Kidney (tissue), 14 donors: ENCODE results near the gene IGF1. TPM values are rescaled to one million over a fixed set of nuclear protein-coding genes. Genes with fewer than 3 reads are reported as not detected.

Source experiments
- DNase-seq, 5 donors: peaks; one replicate each; pipeline ENCODE4 v3.0.0-alpha.2; 2013 to 2020
- FAIRE-seq: peaks from 2 replicates; lab custom pipeline; 2012; peaks lifted over from hg19 to GRCh38; lab: Jason Lieb, UNC
- H3K27ac ChIP-seq, 2 donors: one replicate each; pipeline ENCODE4 v1.7.0; 2013; ENCODE audit warnings: low read depth in 2 of 2, low read length in 2 of 2, inconsistent platforms in 1 of 2
- H3K27me3 ChIP-seq: one replicate; pipeline ENCODE4 v1.7.1; 2013; ENCODE audit warnings: low read length, inconsistent platforms; ENCODE audit not compliant: control insufficient read depth, insufficient read depth
- H3K36me3 ChIP-seq, 3 donors: one replicate each; pipeline versions ENCODE4 v1.7.0 to v1.7.1; 2013; ENCODE audit warnings: low read length in 3 of 3, control low read depth in 1 of 3, inconsistent platforms in 1 of 3; ENCODE audit not compliant: insufficient read depth in 3 of 3, control insufficient read depth in 2 of 3
- H3K4me1 ChIP-seq, 3 donors: one replicate each; pipeline versions ENCODE4 v1.7.0 to v1.7.1; 2013; ENCODE audit warnings: low read length in 3 of 3, inconsistent platforms in 1 of 3, low read depth in 1 of 3; ENCODE audit not compliant: control insufficient read depth in 2 of 3, insufficient read depth in 2 of 3
- H3K4me3 ChIP-seq, 3 donors: one replicate each; pipeline versions ENCODE4 v1.7.0 to v1.8.1; 2013; ENCODE audit warnings: low read length in 3 of 3, control low read depth in 1 of 3, inconsistent platforms in 1 of 3
- H3K9ac ChIP-seq, 3 donors: one replicate each; pipeline versions ENCODE4 v1.7.0 to v1.7.1; 2013; ENCODE audit warnings: low read length in 3 of 3, control low read depth in 1 of 3, inconsistent platforms in 1 of 3
- H3K9me3 ChIP-seq, 3 donors: one replicate each; pipeline versions ENCODE4 v1.7.0 to v1.7.1; 2013; ENCODE audit warnings: low read length in 3 of 3, control low read depth in 1 of 3, inconsistent platforms in 1 of 3; ENCODE audit not compliant: control insufficient read depth in 2 of 3, insufficient read depth in 1 of 3
- CTCF ChIP-seq: IDR thresholded peaks from 3 replicates; pipeline ENCODE4 v1.5.1; 2012; ENCODE audit warnings: mild to moderate bottlenecking, moderate library complexity, borderline replicate concordance; ENCODE audit not compliant: insufficient read depth; ENCODE audit errors: extremely low read depth
- intact Hi-C: fragments of 100-400 bp; cut with DNase I; formaldehyde crosslinking; loops from one replicate; pipeline ENCODE4 v1.11.1; 2022
- polyA plus RNA-seq: library from polyadenylated mRNA; stranded (reverse); fragments of 350-450 nt; fragmentation: Illumina TruSeq; extraction: RNeasy Lipid Tissue Mini Kit (QIAGEN cat#74804); gene quantifications from one replicate; pipeline ENCODE4 v1.2.3, GENCODE V29; 2014; ENCODE audit warnings: low read depth, low replicate concordance; ENCODE audit not compliant: insufficient read depth
- total RNA-seq: library from RNA; stranded (reverse); fragmentation: NEBNext Ultra II Directional; extraction: Animal tissue kit (Norgen Biotek cat#: 25700); gene quantifications from one replicate; pipeline ENCODE4 v1.2.1, GENCODE V29; 2021
- donor health status: control.
- donor health status: control.
- donor health status: control.
- donor health status: control.
- donor health status: control.
- donor health status: DM: yes; HTN: yes; CAD: no.
- donor health status: Normal renal cell carcinoma (clear cell type).

Gene IGF1
- total and polyA plus RNA-seq, 2 donors from 2014 or later, result 0.71 to 7.2 TPM

GRCh38 chr12:102374190-102374589, 106.2 kb downstream of the IGF1 start:
- no peak for TF ChIP-seq CTCF
- H3K4me3 ChIP-seq, result no peak overlapping the region
- H3K27me3 ChIP-seq, result no peaks in the 10 kb centered on the region
- no peaks in the 10 kb centered on the region for H3K36me3 ChIP-seq
- no peak overlapping the region for H3K9ac ChIP-seq
- no peaks in the 10 kb centered on the region for H3K4me1 ChIP-seq
- intact Hi-C loops, result no loop called here
- no peak overlapping the region for H3K27ac ChIP-seq
- no peaks in the 10 kb centered on the region for H3K9me3 ChIP-seq
- DNase-seq (no peak), FAIRE-seq (no peak)

GRCh38 chr12:102372087-102372486, 108.3 kb downstream of the IGF1 start:
- no peaks in the 10 kb centered on the region for H3K36me3 ChIP-seq
- peaks cover 0 to 2% (median 0%) of the 10 kb centered on the region in 3 donors for H3K9me3 ChIP-seq
- no peak for FAIRE-seq
- DNase-seq, result peak in 2 of 5 donors; percentile 27 to 53
- H3K27ac ChIP-seq, result no peak overlapping the region
- H3K9ac ChIP-seq, result no peak overlapping the region
- no peaks in the 10 kb centered on the region for H3K4me1 ChIP-seq
- no peak overlapping the region for H3K4me3 ChIP-seq
- no peak for TF ChIP-seq CTCF
- intact Hi-C loops, result no loop called here
- no peaks in the 10 kb centered on the region for H3K27me3 ChIP-seq

- DNase-seq (peak in 1 of 5 donors; percentile 1), FAIRE-seq (no peak)
- no peaks in the 10 kb centered on the region for H3K36me3 ChIP-seq
- TF ChIP-seq CTCF, result no peak
- H3K4me1 ChIP-seq, result no peaks in the 10 kb centered on the region
- no peak overlapping the region for H3K9ac ChIP-seq
- no peaks in the 10 kb centered on the region for H3K27me3 ChIP-seq
- H3K27ac ChIP-seq, result no peak overlapping the region
- intact Hi-C loops, result no loop called here
- H3K9me3 ChIP-seq, result peaks cover 0 to 2% (median 0%) of the 10 kb centered on the region in 3 donors
- H3K4me3 ChIP-seq, result no peak overlapping the region
These were observed 109.2 kb downstream of the IGF1 start for GRCh38 chr12:102371165-102371564.

GRCh38 chr12:102369876-102370275, 110.5 kb downstream of the IGF1 start:
- intact Hi-C loops, result no loop called here
- Histone ChIP-seq H3K27me3 (no peaks in the 10 kb centered on the region), H3K4me3 (no peak overlapping the region), H3K9ac (no peak overlapping the region), H3K9me3 (peaks cover 0 to 2% (median 0%) of the 10 kb centered on the region in 3 donors), H3K4me1 (no peaks in the 10 kb centered on the region), H3K36me3 (no peaks in the 10 kb centered on the region), H3K27ac (no peak overlapping the region)
- FAIRE-seq (no peak), DNase-seq (no peak)
- TF ChIP-seq CTCF, result no peak
